Measurements from ENCODE around the gene ODF2L.
A peak's percentile ranks its signal among the peaks of the same experiment; 100 is the strongest.

The ODF2L gene, protein sequence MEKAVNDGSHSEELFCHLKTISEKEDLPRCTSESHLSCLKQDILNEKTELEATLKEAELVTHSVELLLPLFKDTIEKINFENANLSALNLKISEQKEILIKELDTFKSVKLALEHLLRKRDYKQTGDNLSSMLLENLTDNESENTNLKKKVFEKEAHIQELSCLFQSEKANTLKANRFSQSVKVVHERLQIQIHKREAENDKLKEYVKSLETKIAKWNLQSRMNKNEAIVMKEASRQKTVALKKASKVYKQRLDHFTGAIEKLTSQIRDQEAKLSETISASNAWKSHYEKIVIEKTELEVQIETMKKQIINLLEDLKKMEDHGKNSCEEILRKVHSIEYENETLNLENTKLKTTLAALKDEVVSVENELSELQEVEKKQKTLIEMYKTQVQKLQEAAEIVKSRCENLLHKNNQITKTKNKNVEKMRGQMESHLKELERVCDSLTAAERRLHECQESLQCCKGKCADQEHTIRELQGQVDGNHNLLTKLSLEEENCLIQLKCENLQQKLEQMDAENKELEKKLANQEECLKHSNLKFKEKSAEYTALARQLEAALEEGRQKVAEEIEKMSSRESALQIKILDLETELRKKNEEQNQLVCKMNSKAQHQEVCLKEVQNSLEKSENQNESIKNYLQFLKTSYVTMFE

DNA sequence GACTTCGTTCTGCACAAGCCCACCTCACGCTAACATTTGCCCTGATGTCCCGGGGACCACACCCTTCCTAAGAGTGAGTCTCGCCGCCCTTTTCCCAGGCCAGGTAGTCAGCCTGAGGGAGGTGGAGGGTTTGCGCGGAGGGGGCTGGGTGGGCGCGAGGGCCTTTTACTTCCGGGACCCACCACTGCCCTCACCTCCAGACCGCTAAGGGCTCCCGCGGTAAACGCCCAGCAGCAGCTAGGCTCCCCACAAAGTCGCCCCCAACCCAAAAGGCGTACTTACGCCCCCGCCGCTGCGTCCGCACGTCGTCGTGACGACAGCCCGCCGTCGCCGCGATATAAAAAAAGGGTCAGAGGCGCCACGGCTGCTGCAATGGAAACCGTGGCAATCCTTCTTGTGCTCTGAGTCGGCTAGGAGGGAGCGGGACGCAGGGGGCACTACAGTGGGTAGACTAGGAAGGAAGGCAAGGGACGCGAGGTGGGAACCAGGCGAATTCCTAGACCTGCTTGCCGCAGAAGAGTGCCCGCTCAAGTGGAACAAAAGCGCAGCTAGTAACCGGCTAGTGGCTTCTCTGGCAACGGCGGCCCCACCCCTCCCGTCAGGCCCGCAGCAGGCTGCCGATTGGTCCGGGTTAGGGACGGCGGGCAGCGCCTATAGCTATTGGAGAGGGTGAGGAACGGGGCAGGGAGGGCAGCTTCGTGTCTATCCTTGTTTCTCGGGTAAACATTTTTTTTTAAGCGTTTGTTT is at the start of gene ODF2L:
ODF2L (minus strand) TSS at position 573 of the 747 bp plus-strand sequence. CDS start 9,296 bp downstream, outside the sequence.
- DNase-seq: peak; percentile 54

DNA sequence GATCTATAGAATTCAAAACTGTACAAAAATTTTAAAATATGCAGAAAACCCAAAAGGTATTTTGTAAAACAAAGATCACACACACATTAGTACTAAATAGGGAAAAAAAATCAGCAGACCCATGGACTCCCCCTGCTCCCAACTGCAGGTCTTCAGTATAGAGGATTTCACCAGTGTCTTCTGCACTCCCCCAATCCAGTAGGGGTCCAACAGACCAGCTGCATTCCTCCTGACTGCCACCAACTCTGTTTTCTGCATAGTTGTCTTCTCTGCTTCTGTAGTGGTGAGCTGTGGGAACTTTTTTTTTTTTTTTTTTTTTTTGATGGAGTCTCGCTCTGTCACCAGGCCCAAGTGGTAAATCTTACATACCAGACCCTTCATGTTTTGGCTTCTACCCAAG is 49.8 kb upstream of the ODF2L start:
- no peak for DNase-seq

DNA sequence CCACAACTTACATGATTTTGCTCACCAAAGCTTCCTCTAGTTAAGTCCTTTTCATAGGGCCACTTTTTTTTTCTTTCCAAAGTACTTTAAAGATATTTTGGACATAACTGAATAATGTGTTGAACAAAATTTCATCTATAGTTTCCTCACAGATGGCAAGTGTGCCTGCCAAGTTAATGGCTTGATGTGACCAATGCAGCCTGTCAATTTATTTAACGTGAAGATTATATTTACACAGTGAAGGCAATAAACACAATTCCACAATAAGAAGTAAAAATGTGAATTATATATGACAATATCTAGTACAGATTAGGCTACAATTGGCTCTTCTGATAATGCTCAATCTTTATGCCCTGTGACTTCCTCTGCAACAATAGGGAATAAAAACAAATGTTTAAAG is 45.9 kb upstream of the ODF2L start:
- no peak for DNase-seq

DNA sequence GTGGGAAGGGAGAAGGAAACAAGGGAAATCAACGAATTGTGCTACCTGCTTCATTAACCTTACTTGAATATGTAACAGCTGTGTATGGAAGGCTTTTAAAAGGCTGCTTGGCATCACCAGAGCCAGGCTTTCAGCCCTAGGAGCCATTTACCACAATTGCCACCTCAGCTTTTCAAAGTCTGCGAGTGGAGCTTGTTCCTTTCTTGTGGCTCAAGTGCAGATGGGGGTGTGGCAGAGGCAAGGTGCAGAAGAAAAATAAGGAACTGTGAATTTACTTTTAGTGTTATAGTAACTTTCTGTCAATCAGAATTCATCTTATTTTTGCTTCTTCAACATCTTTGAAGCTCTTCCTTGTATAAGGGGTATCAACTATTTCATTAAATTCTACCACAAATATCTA is 45.5 kb upstream of the ODF2L start:
- DNase-seq: no peak

DNA sequence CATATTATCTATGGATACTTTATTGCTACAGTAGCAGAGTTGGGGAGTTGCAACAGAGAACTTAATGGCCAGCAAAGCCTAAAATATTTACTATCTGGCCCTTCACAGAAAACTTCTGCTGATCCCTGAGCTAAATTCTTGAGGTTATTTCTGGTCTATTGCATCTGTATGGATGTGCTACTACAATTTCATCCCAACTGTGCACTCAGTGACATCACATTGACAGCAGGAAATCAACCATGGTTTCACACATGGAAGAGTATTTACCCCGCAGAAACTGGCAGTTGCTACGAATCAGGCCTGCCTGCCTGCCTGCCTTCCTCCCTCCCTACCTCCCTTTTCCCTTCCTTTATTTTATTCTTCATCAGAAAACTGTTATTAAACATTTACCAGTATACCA is 39.9 kb upstream of the ODF2L start:
- no peak for DNase-seq

DNA sequence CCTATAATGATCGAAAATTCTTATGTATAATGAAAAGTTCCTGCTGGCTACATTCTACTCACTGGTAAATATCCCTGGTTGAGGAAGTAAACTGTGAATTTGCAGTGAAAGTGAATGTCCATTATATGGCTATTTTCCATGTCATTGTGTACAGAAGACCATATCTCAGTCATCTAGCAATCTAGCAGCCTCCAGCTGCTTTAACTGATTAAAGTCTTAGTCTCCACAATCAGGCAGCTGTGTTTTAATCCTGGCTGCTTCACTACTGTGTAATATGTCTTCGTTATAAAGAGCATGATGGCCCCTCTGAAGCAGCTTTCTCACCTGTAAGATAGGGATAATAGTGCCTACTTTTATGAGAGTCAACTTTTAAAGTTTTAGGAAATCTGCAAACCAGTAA is 39.2 kb upstream of the ODF2L start:
- DNase-seq: no peak

DNA sequence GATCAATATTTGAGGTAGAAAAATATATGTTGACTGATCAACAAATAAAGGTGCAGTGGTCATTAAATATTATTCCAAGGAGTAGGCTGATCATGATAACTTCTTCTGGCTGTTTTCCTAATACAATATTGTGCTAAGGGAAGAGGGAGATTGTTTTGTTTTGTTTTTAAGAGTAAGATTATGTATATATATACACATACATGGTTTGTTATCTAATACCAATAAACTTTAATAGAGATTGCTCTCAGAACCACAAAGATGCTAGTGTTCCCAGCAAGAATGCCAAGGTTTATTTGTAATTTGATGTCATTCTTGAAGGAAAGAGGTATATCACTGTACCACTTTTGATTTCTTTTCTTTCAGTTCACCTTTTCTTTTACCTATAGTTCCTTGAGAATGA is 37.9 kb upstream of the ODF2L start:
- no peak for DNase-seq

DNA sequence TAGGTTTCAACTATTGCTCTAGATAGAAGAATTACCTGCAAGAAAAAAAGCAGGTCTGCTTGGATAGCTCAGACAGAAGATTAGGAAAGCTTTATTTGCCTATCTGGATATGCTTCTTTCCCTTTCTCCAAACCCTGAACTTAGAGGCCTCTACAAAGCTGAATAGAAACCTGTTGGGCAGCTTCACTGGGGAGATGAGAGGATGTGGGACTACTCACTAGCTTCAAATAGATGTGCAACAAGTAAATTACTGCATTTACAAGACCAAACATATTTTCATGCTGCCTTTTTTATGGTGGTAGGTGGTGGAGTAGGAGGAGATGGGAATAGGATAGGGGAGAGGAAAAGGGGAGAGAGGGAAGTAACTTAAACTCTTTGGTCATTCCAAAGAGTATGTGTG is 34.3 kb upstream of the ODF2L start:
- no peak for DNase-seq

DNA sequence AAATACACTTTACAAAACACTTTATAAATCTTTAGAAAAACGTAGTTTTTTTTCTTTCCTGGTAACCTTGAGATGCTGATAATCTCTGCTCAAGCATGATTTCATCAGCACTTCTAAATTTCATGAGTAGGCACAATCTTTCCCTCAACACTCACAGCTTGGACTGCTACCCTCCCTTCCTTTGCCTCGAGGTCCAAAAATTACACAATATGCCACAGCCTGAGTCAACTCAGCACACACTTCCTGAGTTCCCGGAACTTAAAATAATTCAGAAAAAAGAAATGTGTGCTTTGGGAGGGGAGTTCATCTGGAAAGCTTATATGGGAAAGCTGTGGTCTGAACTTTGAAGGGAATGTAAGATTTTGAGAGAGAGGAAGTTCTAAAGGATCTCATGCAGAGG is 33.7 kb upstream of the ODF2L start:
- no peak for DNase-seq

DNA sequence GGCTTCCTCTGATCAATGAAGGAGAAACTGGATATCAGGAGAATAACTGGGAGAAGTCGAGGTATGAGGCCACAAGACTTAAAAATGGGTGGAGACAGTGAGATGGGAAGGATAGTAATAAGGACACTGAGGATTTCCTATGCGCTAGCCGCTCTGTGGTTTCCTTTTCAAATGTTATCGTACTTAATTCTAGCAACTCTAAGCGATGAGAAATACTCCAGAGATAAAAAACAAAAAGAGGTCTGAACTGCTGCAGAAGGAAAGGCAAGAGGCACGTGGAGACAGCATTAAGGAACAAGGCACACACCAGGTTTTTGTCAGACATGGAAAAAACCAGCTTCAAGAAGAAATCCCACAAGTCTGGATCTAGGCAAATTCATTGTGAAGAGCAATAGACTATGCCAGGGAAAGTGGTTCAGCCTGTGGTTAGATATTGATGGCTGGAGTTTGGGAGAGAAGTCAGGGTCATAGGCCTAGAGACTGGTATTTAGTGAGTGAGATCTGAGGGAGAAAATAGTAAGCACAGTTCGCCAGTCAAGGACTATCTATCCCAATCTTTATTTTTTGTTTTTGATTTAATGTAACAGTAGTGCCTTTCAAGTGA is 33.1 kb upstream of the ODF2L start:
- no peak for DNase-seq

DNA sequence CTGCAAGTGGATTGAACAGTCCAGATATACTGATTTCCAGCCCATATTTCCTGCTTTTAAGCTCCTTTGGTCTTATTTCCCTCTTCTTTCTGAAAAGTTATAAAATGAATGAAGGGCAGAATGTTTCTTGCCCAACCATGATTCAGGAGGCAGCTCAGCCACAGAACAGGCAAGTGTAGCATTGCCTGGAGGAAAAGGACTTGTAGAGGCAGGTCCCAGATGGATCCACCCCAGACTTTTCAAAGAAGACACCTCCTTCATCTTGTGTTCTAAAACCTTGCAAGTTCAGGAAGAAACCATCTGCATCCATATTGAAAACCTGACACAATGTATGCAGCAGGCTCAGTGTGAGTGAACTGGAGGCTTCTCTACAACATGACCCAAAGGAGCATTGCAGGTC is 27.8 kb upstream of the ODF2L start, which contains the start of gene CLCA2:
CLCA2 (plus strand) TSS at position 299 of the 400 bp plus-strand sequence; CDS start at position 376, 77 bp downstream.
- no peak for DNase-seq

DNA sequence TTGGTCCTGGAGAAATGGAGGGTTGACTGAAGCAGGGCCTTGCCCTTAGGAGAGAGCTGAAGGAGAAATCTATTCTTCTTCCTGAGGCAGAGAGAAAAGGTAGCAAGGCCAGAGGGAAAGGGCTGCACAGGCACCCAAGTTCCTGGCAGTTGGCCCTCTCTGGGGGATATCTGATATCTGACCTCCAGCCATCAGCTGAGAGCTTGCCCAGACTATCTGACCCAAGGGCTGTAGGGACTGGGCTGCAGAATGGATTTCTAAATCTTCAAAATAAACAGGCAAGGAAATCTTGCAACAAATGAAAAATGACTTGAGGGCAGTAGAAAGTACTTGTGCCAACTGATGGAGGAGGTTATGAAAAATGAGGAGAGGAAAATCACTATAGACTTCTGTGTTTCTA is 27.4 kb upstream of the ODF2L start:
- no peak for DNase-seq

DNA sequence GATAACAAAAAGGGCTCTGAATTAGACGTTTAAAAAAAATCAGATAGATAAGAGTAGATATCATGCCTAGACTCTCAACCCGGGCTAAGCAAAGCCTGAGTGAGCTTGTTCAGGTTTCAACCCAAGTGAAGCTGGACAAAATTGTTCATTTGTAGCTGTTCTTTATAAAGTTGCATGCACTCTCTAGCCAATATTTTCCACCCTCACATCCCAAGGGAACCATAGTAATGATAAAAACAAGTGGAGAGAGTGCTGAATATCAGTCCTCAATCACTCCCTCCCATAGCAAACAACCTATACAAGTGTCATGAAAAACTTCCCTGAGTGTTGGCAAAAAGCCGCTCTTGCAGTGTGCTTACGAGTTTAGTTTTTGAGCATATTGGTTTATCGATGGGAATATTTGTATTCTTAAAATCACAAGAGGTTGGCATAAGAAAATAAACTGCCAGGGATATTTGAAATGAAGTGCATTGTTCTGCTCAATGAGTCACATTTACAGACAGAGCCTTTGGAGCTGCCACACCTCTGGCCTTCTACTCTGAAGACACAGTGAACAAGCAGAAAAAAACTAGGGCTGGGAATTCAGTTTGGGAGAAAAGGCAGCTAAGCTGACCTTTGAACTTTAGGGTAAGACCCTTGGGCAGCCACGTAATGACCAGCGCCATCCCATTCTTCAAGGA is 25.6 kb upstream of the ODF2L start:
- no peak for DNase-seq

DNA sequence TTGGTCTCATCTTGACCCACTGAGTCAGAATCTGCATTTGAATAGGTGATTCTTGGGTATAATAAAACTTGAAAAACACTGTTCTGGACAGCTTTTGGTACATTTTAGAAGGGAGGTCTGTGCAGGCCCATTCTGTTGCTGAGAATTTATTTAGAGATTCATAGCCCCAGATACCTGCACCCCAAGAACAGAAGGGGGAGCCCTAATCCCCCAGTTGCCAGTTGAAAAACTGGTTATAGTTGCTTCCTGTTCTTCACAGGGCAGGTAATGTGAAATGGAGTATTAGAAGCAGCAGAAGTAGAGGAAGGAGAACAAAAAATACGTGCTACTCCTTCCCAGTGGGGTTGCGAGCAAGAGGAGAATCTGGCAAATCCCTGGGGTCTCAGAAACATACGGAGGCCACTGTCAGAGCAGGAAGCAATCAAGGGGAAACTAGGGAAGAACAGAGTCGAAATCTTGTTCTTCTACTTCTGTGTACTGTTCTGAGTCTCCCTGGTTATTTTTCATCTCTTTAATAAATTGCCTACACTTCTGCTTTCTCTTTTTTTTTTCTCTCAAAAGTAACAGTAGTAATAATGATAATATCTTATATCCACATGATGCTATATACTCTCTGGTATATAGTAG is 23.3 kb upstream of the ODF2L start:
- no peak for DNase-seq

DNA sequence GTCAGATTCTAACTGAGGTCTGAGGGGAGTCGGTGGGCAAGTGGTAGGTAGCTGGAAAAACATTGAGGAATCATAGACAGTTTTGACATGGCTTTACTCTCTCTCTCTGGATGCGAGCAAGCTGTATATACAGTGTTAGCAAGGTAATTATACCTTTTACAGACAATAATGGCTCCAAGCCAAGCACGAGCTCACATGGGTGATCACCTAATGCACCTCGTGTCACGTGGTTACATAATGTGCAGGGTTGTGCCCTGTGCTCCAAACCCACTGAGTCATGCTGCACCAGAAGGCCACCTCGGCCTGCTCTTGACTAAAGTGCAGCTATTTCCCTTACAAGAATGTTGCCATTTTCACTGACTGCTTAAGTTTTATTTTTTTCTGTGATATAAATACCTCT is 20.2 kb upstream of the ODF2L start:
- peak; percentile 11 for DNase-seq

DNA sequence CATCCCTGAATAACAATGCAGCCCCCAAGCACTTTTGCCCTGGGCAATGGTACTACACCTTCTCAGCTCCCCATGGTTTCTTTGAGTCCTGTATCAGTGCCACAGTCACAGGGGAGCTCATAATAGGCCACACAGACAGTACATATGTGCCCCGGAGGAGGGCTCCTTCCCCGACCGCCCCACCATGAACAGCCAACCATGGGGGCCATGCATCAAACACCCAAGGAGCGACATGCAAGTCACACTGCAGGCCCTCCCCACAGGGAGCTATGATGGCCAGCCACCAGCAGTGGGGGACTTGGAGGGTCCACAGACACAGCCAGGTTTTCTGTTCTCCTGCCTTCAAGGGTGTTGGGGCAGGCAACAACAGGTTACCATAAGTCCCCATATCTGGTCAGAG is 14.8 kb upstream of the ODF2L start:
- no peak for DNase-seq

DNA sequence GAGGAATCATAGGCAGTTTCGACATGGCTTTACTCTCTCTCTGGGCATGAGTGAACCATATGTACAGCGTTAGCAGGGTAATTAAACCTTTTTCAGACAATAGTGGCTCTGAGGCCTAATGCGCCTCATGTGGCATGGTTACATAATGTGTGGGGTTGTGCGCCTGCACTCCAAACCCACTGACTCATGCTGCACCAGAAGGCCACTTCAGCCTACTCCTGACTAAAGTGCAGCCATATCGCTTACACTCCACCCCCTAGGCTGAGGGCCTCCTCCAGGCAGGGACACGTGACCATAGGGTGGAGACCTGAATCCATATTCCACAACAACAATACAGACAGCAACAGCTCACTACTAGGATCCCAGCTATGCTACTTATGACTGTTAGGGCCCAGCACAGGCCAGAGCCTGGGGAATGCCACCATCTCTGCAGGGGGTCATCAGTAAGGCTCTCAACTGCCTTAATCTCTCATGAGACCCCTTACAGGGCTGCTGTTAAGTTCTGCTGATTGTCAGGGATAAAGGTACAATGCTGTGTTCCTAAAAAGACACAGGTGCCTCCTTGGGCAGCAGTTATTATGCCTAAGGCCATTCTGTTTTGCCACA is 13.4 kb upstream of the ODF2L start:
- DNase-seq: no peak

DNA sequence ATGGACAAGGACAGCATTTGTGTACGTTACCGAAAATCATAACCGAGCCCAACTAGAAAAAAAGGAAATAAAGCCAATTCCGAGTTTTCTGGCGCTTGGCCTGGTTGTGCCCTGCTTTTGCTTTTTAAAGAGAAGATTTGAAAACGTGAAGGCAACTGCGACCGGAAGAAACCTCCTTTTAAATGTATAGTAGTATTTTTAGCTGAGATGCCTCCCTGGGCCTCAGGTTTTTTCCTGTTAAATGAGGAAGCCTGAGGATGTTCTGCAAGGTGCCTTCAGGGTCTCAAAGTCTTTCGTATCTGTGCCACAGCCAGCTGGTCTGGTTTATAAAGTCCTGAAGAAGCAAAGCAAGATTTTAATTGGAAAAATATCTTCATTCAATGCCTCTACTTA is 371 bp upstream of the ODF2L start:
- no peak for DNase-seq

DNA sequence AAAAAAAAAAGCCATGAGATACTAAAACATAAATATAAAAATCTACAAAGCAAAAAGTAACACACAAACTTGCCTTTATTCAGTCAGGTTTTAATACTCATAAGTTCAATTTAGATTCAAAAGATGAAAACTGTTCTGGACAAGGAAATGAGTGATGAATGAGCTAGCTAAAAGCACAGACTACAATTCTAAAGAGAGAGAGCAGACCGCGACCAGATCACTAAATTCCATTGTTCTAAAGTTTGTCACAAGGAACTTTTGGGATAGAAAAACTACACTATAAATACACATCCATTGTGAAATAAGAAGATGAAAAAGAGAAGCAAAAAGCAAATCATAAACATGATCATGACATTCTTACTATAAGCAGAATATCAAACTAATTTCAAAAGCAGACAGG is 1.7 kb downstream of the ODF2L start:
- no peak for DNase-seq

DNA sequence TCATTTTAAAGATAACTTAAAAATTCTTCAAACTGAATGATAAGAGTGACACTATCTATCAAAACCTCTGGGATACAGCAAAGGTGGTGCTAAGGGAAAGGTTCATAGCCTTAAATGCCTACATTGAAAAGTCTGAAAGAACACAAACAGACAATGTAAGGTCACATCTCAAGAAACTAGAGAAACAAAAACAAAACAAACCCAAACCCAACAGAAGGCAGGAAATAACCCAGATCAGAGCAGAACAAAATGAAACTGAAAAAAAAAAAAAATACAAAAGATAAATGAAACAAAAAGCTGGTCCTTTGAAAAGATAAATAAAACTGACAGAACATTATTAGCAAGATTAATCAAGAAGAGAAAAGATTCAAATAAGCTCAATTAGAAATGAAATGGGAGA is 6.8 kb downstream of the ODF2L start:
- no peak for DNase-seq

DNA sequence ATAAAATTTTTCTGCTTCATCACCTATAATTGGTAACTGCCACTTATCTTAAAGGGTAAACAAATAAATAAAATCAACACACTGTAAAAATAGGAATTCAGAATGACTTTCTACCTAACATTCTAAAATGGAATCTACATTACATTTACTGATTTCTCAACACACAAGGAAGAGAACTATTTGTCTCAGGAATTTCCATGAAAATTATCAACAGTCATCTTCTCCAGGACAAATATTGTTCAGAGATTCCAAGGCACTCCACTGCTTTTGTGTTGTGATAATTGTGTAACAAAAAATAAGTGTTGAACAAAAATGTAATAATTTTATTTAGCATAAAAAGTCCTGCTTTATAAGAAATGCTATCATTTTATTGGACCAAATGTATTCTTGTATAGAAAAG is 7.3 kb downstream of the ODF2L start:
- no peak for DNase-seq
